ENCODE data around the gene ZBTB1. TPM values are rescaled to one million over a fixed set of nuclear protein-coding genes. Genes with fewer than 3 reads are reported as not detected.
A peak's percentile ranks its signal among the peaks of the same experiment; 100 is the strongest.

ZBTB1 gene
- total RNA-seq, 2 experiments from 2014 or later: 146 to 147 TPM

DNA sequence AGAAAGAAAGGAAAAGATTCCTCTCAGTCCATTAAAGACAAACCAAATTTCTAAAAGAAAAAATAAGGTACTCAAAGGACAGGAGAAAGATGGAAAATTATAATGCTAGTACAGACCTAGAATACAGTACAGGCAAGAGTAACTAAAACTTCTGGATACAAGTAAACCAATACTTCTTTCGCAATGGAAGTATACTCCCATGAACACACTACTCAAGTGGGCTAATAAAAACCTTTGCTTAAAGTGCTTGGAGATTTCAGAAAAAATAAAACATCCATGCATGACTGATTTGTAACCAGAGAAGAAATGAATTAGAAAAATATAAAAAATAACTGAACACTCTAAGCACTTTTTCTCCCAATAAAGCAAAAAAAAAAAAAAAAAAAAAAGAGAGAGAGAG lies 4.5 kb upstream of the ZBTB1 start:
- intact Hi-C loops (cut with DNase I, micrococcal nuclease): loop anchor here (5.0 to 10.0 kb wide), 5 partner anchors 113 to 855 kb away; partner anchors contain the start of genes MAX (in 2 of the 2), MTHFD1 (in 2 of the 2), WDR89 (in 2 of the 2) and CHURC1 (in 1 of the 2)
- Mint-ChIP-seq H3K4me3 (peak overlapping the region; percentile 100), H3K9me3 (no peaks in the 10 kb centered on the region), H3K27me3 (peaks cover 4% of the 10 kb centered on the region), H3K27ac (peak overlapping the region; percentile 100), H3K4me1 (ENCODE audit: low read depth) (peaks cover 66% of the 10 kb centered on the region), H3K36me3 (ENCODE audit: low read depth) (peaks cover 73% of the 10 kb centered on the region)
- Histone ChIP-seq H3K36me3 (ENCODE audit: insufficient read depth, low read length) (peaks cover 26% of the 10 kb centered on the region), H3K27ac (ENCODE audit: low read depth in 1 of 2, low read length in 2 of 2) (peak overlapping the region; percentile 45 to 98), H3K4me1 (ENCODE audit: insufficient read depth, low read length) (peaks cover 52% of the 10 kb centered on the region), H3K9me3 (ENCODE audit: control insufficient read depth in 1 of 2, insufficient read depth in 1 of 2, low read length in 2 of 2) (no peaks in the 10 kb centered on the region), H3K4me3 (ENCODE audit: low read length) (no peak overlapping the region), H3K27me3 (ENCODE audit: control insufficient read depth in 1 of 2, insufficient read depth in 2 of 2, low read length in 2 of 2) (no peaks in the 10 kb centered on the region)
- ChIA-PET CTCF (no interaction called here), POLR2A (interaction anchor here (6.5 kb wide), 1 partner anchor 13 kb away, joined by 112 read pairs; no protein-coding TSS in a partner anchor)
- TF ChIP-seq, protein P1, sequence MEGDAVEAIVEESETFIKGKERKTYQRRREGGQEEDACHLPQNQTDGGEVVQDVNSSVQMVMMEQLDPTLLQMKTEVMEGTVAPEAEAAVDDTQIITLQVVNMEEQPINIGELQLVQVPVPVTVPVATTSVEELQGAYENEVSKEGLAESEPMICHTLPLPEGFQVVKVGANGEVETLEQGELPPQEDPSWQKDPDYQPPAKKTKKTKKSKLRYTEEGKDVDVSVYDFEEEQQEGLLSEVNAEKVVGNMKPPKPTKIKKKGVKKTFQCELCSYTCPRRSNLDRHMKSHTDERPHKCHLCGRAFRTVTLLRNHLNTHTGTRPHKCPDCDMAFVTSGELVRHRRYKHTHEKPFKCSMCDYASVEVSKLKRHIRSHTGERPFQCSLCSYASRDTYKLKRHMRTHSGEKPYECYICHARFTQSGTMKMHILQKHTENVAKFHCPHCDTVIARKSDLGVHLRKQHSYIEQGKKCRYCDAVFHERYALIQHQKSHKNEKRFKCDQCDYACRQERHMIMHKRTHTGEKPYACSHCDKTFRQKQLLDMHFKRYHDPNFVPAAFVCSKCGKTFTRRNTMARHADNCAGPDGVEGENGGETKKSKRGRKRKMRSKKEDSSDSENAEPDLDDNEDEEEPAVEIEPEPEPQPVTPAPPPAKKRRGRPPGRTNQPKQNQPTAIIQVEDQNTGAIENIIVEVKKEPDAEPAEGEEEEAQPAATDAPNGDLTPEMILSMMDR (IDR thresholded peaks at IDR 0.05): no peak
- no peak for ATAC-seq (ENCODE audit: poor library complexity)
- no peak for DNase-seq

DNA sequence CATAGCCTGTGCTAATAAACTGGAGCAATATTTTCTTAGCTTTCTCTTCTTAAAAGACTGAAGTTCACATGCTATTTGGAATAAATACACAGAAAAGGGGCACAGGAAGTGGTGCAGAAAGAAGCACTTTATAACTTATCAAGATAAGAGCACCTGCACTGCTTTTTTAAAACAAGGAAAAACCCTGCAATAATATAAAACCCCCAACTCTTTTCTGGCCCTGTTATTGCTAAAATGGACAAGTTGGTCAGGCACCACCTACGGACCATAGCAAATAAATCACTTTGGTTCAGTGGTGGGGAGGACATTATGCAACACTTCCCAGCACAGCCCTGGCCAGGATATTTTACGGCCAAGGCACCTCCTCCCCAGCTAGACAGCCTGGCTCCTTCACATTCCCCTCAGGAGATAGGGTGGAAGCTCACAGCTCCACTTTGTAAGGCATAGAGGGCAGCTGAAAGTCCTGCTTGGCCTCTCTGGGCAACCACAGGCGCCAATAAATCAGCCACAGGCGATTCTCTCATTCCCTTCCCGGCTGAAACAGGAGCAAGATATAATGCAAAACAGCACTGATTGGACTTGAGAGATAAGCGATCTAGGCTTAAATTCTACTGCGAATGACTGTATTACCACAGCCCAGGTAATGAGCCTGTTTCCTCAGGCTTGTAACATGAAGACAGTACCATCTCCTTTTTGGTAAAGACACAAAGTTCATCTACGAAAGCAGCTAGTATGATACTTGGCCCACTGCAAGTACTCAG lies 3.0 kb upstream of the ZBTB1 start:
- Mint-ChIP-seq H3K27me3 (peaks cover 4% of the 10 kb centered on the region), H3K36me3 (ENCODE audit: low read depth) (peaks cover 71% of the 10 kb centered on the region), H3K27ac (peak overlapping the region; percentile 100), H3K4me1 (ENCODE audit: low read depth) (peaks cover 72% of the 10 kb centered on the region), H3K4me3 (peak overlapping the region; percentile 100), H3K9me3 (no peaks in the 10 kb centered on the region)
- Histone ChIP-seq H3K9me3 (ENCODE audit: control insufficient read depth in 1 of 2, insufficient read depth in 1 of 2, low read length in 2 of 2) (no peaks in the 10 kb centered on the region), H3K27me3 (ENCODE audit: control insufficient read depth in 1 of 2, insufficient read depth in 2 of 2, low read length in 2 of 2) (no peaks in the 10 kb centered on the region), H3K36me3 (ENCODE audit: insufficient read depth, low read length) (peaks cover 16% of the 10 kb centered on the region), H3K4me1 (ENCODE audit: insufficient read depth, low read length) (peaks cover 47% of the 10 kb centered on the region), H3K27ac (ENCODE audit: low read depth in 1 of 2, low read length in 2 of 2) (peak overlapping the region; percentile 98 to 100), H3K4me3 (ENCODE audit: low read length) (peak overlapping the region; percentile 96)
- DNase-seq (peak in 4 of 14 experiments; percentile 19 to 76 (median 57)), ATAC-seq (ENCODE audit: poor library complexity) (no peak)
- ChIA-PET POLR2A (interaction anchor here (0.7 to 6.5 kb wide), 17 partner anchors 8 to 860 kb away, joined by 3 to 112 read pairs (median 6); partner anchors contain the start of genes AKAP5, CHURC1, HSPA2 and MAX), CTCF (interaction anchor here (1.6 to 3.2 kb wide), 4 partner anchors 10 to 72 kb away, joined by 3 to 44 read pairs (median 8); no protein-coding TSS in a partner anchor)
- intact Hi-C loops (cut with DNase I, micrococcal nuclease): loop anchor here (1.0 to 10.0 kb wide), 7 partner anchors 10 to 857 kb away; partner anchors contain the start of genes MAX (in 2 of the 2), MTHFD1 (in 2 of the 2), WDR89 (in 2 of the 2) and CHURC1 (in 1 of the 2)
- TF ChIP-seq, protein P1 (IDR thresholded peaks at IDR 0.05): no peak

DNA sequence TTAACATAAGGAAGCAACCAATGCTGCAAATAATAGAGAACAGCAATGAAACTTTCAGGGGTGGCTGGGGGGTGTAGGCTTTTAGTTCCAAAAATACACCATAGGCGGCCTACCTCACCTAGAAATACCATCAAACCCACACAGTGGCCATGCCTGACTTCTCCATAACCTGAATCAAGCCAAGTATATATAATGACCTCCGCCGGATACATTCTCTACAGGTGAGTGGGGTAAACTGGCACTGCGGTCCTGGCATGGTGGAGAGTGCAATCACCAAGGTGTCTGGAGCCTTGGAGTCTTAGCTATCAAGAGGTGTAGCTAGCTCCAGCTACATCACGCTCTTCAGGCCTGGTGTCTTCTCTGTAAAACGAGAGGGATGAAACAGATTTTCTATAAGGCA lies 2.1 kb upstream of the ZBTB1 start:
- Histone ChIP-seq H3K27me3 (ENCODE audit: control insufficient read depth in 1 of 2, insufficient read depth in 2 of 2, low read length in 2 of 2) (no peaks in the 10 kb centered on the region), H3K4me3 (ENCODE audit: low read length) (peak overlapping the region; percentile 96), H3K4me1 (ENCODE audit: insufficient read depth, low read length) (peaks cover 53% of the 10 kb centered on the region), H3K27ac (ENCODE audit: low read depth in 1 of 2, low read length in 2 of 2) (peak overlapping the region; percentile 98 to 100), H3K9me3 (ENCODE audit: control insufficient read depth in 1 of 2, insufficient read depth in 1 of 2, low read length in 2 of 2) (no peaks in the 10 kb centered on the region), H3K36me3 (ENCODE audit: insufficient read depth, low read length) (peaks cover 13% of the 10 kb centered on the region)
- ATAC-seq (ENCODE audit: poor library complexity) (no peak), DNase-seq (peak in 9 of 14 experiments; percentile 7 to 67 (median 20))
- Mint-ChIP-seq H3K27ac (peak overlapping the region; percentile 100), H3K27me3 (peaks cover 4% of the 10 kb centered on the region), H3K4me3 (peak overlapping the region; percentile 100), H3K4me1 (ENCODE audit: low read depth) (peaks cover 72% of the 10 kb centered on the region), H3K9me3 (no peaks in the 10 kb centered on the region), H3K36me3 (ENCODE audit: low read depth) (peaks cover 63% of the 10 kb centered on the region)
- POLR2A ChIA-PET: interaction anchor here (0.6 to 6.5 kb wide), 18 partner anchors 9 to 860 kb away, joined by 3 to 112 read pairs (median 7); partner anchors contain the start of genes AKAP5, CHURC1, HSPA2 and MTHFD1
- CTCF ChIA-PET: interaction anchor here (1.0 to 3.2 kb wide), 5 partner anchors 9 to 72 kb away, joined by 3 to 44 read pairs (median 8); no protein-coding TSS in a partner anchor
- TF ChIP-seq, protein P1 (IDR thresholded peaks at IDR 0.05): no peak
- intact Hi-C loops (cut with DNase I, micrococcal nuclease): loop anchor here (1.0 to 10.0 kb wide), 7 partner anchors 9 to 858 kb away; partner anchors contain the start of genes MAX (in 2 of the 2), MTHFD1 (in 2 of the 2), WDR89 (in 2 of the 2) and CHURC1 (in 1 of the 2)

All from CD4-positive, alpha-beta T cell (primary cell).